Epithelial cell of proximal tubule (primary cell): ENCODE data around the gene TMC5. TPM values are rescaled to one million over a fixed set of nuclear protein-coding genes. Genes with fewer than 3 reads are reported as not detected.
"Not testable (repeated sequence)": the region's sequence is repeated elsewhere in the genome, so short reads cannot be mapped to it uniquely, and the experiment has no call there.

Experiments used
- DNase-seq: peaks from one replicate; pipeline ENCODE4 v3.0.0-alpha.2; 2011; ENCODE audit warnings: low read depth
- H3K4me3 ChIP-seq: 2 replicates; pipeline ENCODE4 v1.5.1; 2011; ENCODE audit warnings: low read depth, mild to moderate bottlenecking, low read length
- total RNA-seq: library from RNA; depleted of rRNA; stranded (reverse); fragments of >200 nt; gene quantifications from 2 replicates; pipeline ENCODE4 v1.2.3, GENCODE V29; 2015
- TF ChIP-seq, protein P1 (sequence below): conservative IDR thresholded peaks from 2 replicates; pipeline ENCODE4 v1.5.1; 2012; ENCODE audit warnings: low read depth, mild to moderate bottlenecking, low read length

The TMC5 gene
- total RNA-seq, 1 donor from 2014 or later = 0.35 TPM

DNA sequence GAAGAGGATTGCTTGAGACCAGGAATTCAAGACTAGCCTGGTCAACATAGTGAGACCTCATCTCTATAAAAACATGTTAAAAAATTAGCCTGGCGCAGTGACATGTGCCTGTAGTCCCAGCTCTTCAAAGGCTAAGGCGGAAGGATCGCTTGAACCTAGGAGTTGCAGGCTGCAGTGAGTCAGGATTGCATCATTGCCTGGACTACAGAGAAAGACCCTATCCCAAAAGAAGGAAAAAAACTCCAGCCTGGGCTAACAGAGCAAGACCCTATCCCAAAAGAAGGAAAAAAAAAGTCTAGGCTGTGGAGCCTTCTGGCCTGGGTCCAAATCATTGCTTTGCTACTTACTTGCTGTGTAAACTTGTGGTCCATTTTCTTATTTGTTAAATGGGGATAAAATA lies 111.0 kb downstream of the TMC5 start:
- TF ChIP-seq, protein P1, sequence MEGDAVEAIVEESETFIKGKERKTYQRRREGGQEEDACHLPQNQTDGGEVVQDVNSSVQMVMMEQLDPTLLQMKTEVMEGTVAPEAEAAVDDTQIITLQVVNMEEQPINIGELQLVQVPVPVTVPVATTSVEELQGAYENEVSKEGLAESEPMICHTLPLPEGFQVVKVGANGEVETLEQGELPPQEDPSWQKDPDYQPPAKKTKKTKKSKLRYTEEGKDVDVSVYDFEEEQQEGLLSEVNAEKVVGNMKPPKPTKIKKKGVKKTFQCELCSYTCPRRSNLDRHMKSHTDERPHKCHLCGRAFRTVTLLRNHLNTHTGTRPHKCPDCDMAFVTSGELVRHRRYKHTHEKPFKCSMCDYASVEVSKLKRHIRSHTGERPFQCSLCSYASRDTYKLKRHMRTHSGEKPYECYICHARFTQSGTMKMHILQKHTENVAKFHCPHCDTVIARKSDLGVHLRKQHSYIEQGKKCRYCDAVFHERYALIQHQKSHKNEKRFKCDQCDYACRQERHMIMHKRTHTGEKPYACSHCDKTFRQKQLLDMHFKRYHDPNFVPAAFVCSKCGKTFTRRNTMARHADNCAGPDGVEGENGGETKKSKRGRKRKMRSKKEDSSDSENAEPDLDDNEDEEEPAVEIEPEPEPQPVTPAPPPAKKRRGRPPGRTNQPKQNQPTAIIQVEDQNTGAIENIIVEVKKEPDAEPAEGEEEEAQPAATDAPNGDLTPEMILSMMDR = no peak
- no peak overlapping the region for H3K4me3 ChIP-seq
- DNase-seq = no peak

DNA sequence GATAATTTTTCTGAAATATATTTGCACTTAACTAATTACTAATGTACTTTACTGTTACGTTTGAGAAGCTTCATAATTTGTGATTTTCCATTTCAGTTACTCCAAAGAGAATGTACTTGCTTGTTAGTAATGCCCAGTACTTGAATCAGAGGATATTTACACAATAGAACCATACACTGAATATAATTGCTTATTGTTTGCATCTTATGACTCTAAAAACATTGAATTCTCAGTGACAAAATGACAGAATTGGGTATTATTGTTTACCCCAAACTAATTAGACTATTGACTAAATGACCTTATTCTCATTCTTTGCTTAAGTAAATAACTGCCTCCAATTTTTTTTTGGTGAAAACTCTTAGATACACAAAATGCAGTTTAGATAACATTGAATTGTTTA lies 114.9 kb downstream of the TMC5 start:
- TF ChIP-seq, protein P1 = no peak
- no peak overlapping the region for H3K4me3 ChIP-seq

DNA sequence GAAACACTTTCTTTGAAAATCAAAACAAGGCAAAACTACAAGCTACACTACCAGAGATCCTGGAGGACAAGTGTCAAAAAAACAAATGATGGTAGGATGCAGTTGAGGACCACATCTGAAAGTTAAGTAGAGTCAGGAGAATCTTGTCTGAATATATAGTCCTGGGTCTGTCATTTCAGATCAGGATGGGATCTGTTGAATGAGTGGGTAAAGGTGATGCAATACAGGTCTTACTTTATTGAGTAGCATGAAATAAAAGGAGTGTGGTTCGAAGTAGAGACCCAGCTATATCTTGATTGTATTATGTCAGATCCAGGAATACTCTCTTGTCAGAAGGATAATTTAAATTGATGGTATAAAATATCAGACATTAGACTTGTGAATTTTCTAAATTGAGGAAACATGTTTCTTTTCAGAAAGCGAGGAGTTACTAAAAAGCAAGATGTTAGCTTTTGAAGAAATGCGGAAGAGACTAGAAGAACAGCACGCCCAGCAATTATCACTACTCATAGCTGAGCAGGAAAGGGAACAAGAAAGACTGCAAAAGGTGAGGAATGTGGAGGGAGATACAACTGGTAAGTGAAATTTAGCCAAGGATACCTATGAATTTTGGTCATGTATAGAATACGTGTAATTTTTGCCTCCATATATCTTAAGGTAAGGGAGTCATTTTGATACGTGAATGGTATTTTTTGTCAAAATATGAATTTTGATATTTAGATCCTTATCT lies 122.7 kb downstream of the TMC5 start:
- H3K4me3 ChIP-seq = no peak overlapping the region
- DNase-seq = no peak
- TF ChIP-seq, protein P1 = no peak

More for the DNA sequence above, 114.9 kb downstream of the TMC5 start:
- DNase-seq = no peak

DNA sequence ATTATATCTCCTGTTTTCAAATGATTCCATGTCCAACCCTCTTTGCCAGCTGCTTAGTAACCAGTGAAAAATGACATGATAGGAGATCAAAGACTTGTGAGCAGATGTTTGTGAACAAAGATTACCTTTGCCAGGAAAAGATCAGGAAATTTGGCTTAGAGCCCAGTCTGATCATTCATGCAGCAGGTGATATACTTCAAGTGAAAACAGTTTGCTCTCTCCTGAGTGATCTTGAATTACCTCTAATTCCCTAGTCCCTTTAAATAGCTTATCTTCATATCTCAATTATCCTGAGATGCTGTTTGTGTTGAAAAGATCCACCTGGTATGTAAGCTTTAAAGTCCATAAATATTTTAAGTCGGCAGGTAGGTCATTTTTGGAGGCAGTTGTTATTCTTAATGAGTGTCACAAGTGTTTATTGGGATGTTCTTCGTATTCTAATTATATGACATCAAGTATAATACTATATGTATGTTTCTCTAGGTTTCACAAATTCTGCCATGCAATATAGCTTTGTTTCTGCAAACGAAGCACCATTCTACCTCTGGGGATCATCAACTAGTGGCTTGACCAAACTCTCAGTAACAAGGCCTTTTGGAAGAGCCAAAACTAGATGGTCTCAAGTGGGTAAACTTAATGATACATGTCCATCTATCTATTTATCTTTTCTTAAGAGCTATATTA lies 124.6 kb downstream of the TMC5 start:
- DNase-seq = no peak
- no peak overlapping the region for H3K4me3 ChIP-seq
- TF ChIP-seq, protein P1 = no peak

DNA sequence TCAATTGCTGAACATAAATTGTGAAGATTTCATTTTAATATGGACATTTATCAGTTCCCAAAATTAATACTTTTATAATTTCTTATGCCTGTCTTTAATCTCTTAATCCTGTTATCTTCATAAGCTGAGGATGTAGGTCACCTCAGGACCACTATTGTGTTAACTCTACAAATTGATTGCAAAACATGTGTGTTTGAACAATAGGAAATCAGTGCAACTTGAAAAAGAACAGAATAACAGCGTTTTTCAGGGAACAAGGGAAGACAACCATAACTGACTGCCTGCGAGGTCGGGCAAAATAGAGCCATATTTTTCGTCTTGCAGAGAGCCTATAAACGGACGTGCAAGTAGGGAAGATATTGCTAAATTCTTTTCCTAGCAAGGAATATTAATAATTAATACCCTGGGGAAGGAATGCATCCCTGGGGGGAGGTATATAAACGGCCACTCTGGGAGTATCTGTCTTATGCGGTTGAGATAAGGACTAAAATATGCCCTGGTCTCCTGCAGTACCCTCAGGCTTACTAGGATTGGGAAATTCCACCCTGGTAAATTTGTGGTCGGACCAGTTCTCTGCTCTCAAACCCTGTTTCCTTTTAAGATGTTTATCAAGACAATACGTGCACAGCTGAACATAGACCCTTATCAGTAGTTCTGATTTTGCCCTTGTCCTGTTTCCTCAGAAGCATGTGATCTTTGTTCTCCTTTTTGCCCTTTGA lies 125.8 kb downstream of the TMC5 start:
- not testable (repeated sequence) for DNase-seq, H3K4me3 ChIP-seq

DNA sequence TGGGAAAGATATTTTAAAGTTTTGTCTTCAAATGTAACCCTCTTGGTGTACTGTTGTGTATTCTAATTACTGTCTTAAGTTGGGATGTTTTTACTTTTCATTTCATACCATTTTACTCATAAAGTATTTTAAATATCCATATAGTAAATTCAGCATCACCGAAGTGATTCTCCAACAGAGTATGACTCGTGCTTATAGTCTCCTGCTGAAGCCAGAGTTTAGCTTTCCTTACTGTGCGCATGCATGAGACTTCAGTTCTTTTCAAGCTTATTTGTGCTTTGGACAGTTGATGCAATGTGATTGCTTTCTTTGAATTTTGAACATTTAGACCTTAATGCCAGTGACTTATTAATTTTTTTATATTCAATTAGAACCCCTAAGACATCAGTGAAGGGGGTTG lies 130.5 kb downstream of the TMC5 start:
- TF ChIP-seq, protein P1 = no peak
- no peak overlapping the region for H3K4me3 ChIP-seq
- no peak for DNase-seq

Other genes with a start within 250 kb of the TMC5 start
- gene SYT17, start 249.6 kb upstream of the TMC5 start, total RNA-seq = 0.07 and 1.2 TPM in 2 replicates
- not detected in 2 replicates for gene CLEC19A, start 132.2 kb upstream of the TMC5 start, total RNA-seq
- gene GDE1, start 104.2 kb downstream of the TMC5 start, total RNA-seq = 86.7 and 87.0 TPM in 2 replicates
- 7.2 and 9.6 TPM in 2 replicates for gene CCP110, start 106.1 kb downstream of the TMC5 start, total RNA-seq
- 36.9 and 43.0 TPM in 2 replicates for gene VPS35L, start 137.8 kb downstream of the TMC5 start, total RNA-seq